ENCODE results near the gene ATPAF1.

Gene ATPAF1

DNA sequence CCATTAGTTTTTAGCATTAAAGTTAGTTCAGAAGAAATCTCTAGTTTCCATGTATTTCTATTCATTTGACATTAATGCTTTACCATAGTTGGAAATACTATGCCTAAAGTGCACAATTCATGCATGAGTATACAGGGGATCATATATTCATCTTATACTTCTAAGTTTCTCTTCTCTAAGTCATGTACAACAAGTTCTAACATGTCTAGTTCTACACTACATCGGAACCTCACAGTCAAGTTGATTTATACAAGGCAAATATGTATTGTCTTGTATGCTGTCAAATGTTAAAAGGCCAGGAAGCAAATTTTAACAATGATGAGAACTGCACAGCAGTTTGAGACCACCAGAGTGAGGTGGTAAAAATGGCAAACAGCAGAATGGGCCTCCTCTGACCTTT is 28.6 kb downstream of the ATPAF1 start:
- TF ChIP-seq, protein P1, sequence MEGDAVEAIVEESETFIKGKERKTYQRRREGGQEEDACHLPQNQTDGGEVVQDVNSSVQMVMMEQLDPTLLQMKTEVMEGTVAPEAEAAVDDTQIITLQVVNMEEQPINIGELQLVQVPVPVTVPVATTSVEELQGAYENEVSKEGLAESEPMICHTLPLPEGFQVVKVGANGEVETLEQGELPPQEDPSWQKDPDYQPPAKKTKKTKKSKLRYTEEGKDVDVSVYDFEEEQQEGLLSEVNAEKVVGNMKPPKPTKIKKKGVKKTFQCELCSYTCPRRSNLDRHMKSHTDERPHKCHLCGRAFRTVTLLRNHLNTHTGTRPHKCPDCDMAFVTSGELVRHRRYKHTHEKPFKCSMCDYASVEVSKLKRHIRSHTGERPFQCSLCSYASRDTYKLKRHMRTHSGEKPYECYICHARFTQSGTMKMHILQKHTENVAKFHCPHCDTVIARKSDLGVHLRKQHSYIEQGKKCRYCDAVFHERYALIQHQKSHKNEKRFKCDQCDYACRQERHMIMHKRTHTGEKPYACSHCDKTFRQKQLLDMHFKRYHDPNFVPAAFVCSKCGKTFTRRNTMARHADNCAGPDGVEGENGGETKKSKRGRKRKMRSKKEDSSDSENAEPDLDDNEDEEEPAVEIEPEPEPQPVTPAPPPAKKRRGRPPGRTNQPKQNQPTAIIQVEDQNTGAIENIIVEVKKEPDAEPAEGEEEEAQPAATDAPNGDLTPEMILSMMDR (IDR thresholded peaks at IDR 0.05; ENCODE audit: low read depth, low read length): no peak
- H3K4me3 ChIP-seq (replicated peaks in 1 of 2; ENCODE audit: low read depth in 2 of 2, low read length in 2 of 2): no peak overlapping the region
- no peak for DNase-seq (ENCODE audit: low read depth in 2 of 2)

DNA sequence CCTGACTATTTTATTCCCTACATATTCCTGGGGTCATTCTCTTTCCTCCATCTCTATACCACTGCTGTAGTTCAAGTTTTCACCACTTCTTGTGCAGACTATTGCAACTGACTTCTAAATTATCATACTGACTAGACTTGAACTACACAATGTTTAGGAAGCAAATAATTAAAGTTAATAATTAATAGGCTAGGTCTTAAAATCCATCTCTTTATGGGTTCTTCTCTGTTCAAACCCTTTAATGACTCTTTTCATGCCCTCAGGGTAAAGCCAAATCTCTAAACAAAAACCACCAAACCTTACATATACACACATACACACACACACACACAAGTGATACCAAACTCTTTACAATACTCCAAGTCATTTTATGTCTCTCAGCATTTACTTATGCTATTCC is 29.2 kb downstream of the ATPAF1 start:
- TF ChIP-seq, protein P1 (IDR thresholded peaks at IDR 0.05; ENCODE audit: low read depth, low read length): no peak
- H3K4me3 ChIP-seq (replicated peaks in 1 of 2; ENCODE audit: low read depth in 2 of 2, low read length in 2 of 2): no peak overlapping the region
- no peak for DNase-seq (ENCODE audit: low read depth in 2 of 2)

GRCh38 chr1:46637444-46638083 is 30.6 kb downstream of the ATPAF1 start:
- no peak overlapping the region for H3K4me3 ChIP-seq (replicated peaks in 1 of 2; ENCODE audit: low read depth in 2 of 2, low read length in 2 of 2)
- TF ChIP-seq, protein P1 (IDR thresholded peaks at IDR 0.05; ENCODE audit: low read depth, low read length): no peak
- no peak for DNase-seq (ENCODE audit: low read depth in 2 of 2)

DNA sequence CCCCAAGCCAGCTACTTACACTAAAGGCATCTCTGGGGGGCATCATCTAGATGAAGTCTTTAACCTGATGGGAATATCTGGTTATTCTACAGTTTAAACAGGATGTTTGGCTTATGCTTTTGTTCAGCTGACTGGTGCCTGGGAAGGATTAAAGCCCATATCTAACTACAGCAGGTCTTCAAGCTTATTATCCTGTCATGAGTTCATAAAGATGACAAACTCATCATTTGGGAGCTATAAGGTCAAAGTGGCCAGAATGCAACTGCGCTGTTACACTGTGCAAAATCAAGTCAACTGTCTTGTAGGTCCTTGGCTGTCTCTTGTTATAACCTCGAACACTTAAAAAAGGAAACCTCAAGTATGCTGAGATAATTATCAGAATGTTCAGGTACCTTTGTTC is 33.0 kb downstream of the ATPAF1 start:
- DNase-seq (ENCODE audit: low read depth in 2 of 2): no peak
- TF ChIP-seq, protein P1 (IDR thresholded peaks at IDR 0.05; ENCODE audit: low read depth, low read length): no peak
- no peak overlapping the region for H3K4me3 ChIP-seq (replicated peaks in 1 of 2; ENCODE audit: low read depth in 2 of 2, low read length in 2 of 2)

DNA sequence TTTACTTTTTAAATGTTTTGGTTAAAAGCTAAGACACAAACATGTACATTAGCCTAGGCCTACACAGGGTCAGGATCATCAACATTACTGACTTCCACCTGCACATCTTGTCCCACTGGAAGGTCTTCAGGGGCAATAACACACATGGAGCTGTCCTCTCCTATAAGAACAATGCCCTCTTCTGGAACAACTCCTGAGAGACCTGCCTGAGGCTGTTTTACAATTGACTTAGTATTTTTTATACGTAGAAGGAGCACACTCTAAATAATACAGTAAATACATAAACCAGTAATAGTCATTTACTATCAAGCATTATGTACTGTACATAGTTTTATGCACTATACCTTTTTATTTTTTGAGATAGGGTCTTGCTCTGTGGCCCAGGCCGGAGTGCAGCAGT is 37.4 kb downstream of the ATPAF1 start:
- no peak overlapping the region for H3K4me3 ChIP-seq (replicated peaks in 1 of 2; ENCODE audit: low read depth in 2 of 2, low read length in 2 of 2)
- TF ChIP-seq, protein P1 (IDR thresholded peaks at IDR 0.05; ENCODE audit: low read depth, low read length): no peak
- no peak for DNase-seq (ENCODE audit: low read depth in 2 of 2)

- TF ChIP-seq, protein P1 (IDR thresholded peaks at IDR 0.05; ENCODE audit: low read depth, low read length): no peak
- H3K4me3 ChIP-seq (replicated peaks in 1 of 2; ENCODE audit: low read depth in 2 of 2, low read length in 2 of 2): no peak overlapping the region
- DNase-seq (ENCODE audit: low read depth in 2 of 2): peak in 1 of 2 donors; percentile 52
Measured at GRCh38 chr1:46623743-46624644, 44.2 kb downstream of the ATPAF1 start.
